Activated B cell treated with CpG ODN at 0.5 μM for 24 hours (primary cell): Measurements from ENCODE around the gene OR5C1. TPM values are rescaled to one million over a fixed set of nuclear protein-coding genes. Genes with fewer than 3 reads are reported as not detected.
A peak's percentile ranks its signal among the peaks of the same experiment; 100 is the strongest.

ENCODE experiments used
- ATAC-seq: fragments of 200-7000 bp; cut with Tn5 transposase; one replicate; pipeline ENCODE4 v1.10.0; 2021; ENCODE audit warnings: low read depth, mild to moderate bottlenecking, moderate library complexity
- CTCF ChIA-PET: fragments of 350-600 bp; sonication (Branson Sonifier 250); formaldehyde crosslinking; loops from one replicate; lab custom pipeline; 2021; ENCODE audit warnings: antibody characterized with exemption; lab: Charles Lee
- POLR2A ChIA-PET: fragments of 350-600 bp; sonication (Branson Sonifier 250); formaldehyde crosslinking; loops from one replicate; lab custom pipeline; 2021; ENCODE audit warnings: antibody characterized with exemption; lab: Charles Lee
- DNase-seq: peaks from one replicate; pipeline ENCODE4 v3.0.0; 2022
- H3K27ac Mint-ChIP-seq: one replicate; pipeline ENCODE4 v1.8.0; 2020; ENCODE audit warnings: mixed read lengths
- H3K27me3 Mint-ChIP-seq: one replicate; pipeline ENCODE4 v1.8.0; 2021; ENCODE audit warnings: mixed read lengths
- H3K36me3 Mint-ChIP-seq: one replicate; pipeline ENCODE4 v1.8.0; 2021; ENCODE audit warnings: low read depth, mixed read lengths
- H3K4me1 Mint-ChIP-seq: one replicate; pipeline ENCODE4 v1.8.0; 2021; ENCODE audit warnings: mixed read lengths
- H3K4me3 Mint-ChIP-seq: one replicate; pipeline ENCODE4 v1.8.0; 2020; ENCODE audit warnings: mild to moderate bottlenecking, mixed read lengths
- H3K9me3 Mint-ChIP-seq: one replicate; pipeline ENCODE4 v1.8.0; 2020; ENCODE audit warnings: mixed read lengths
- CTCF ChIP-seq: fragments of 200-600 bp; IDR thresholded peaks from one replicate; pipeline ENCODE4 v1.8.0; 2022; ENCODE audit warnings: antibody characterized with exemption, mild to moderate bottlenecking
- intact Hi-C: fragments of 100-400 bp; cut with micrococcal nuclease; formaldehyde crosslinking; loops from one replicate; pipeline ENCODE4 v1.15.1; 2024
- total RNA-seq: library from RNA; stranded (reverse); gene quantifications from 2 replicates; pipeline ENCODE4 v1.2.3, GENCODE V29; 2022

The OR5C1 gene
- total RNA-seq, 1 donor from 2014 or later, result not detected

DNA sequence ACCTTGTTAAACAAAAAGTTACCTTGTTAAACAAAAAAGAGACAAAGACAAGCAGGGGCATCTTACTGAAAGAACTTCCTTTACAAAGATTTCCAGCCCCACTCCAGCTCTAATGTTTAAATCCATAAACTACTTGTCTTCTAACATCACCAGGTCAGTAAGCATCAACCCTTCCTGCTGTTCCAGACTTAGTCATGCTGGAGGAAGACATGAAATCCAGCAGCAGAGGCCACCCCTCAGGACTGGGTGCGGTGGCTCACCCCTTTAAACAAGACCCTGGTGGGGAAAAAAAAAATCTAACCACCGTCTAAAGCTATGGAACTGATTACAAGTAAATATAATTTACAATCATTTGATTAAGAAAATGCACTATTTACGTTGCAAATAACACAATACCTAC lies 30.6 kb downstream of the OR5C1 start:
- Mint-ChIP-seq H3K36me3 (peaks cover 56% of the 10 kb centered on the region), H3K4me3 (no peak overlapping the region), H3K9me3 (no peaks in the 10 kb centered on the region), H3K4me1 (peaks cover 31% of the 10 kb centered on the region), H3K27me3 (no peaks in the 10 kb centered on the region), H3K27ac (no peak overlapping the region)
- ChIA-PET CTCF (interaction anchor here (0.7 kb wide), 1 partner anchor 1975 kb away, joined by 3 read pairs; no protein-coding TSS in a partner anchor), POLR2A (no interaction called here)
- no peak for DNase-seq
- no peak for ATAC-seq
- intact Hi-C loops, result no loop called here
- TF ChIP-seq CTCF, result no peak

DNA sequence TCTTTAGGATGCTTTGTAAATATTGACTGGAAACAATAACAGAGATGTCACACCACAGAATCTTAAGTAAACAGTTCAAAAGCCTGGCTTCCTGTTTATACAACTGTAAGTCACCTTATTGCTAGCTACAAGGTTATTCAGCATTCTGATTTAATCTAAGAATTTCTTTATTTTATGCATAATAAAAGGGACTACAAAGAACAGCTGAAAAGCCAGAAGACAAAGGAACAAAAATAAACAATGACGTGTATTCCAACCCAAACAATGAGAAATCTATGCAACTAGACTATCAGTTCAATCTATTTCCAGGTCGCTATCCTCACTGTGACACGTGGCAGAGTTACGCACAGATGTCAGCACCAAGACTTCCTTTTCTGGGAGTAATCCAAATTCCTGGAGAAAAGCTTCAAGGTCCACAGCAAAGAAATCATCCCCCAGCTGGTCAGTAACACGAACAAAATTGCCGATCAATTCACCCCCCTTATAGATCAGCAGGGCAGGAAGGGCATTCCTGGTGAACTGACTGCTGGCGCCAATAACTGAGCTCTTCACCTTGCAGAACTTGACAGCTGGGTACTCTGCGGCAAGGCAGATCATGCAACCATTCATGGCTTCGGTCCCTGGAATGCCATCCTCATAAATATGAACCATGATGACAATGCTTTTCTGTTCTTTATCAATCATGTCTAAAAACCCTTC lies 31.2 kb downstream of the OR5C1 start:
- H3K4me3 Mint-ChIP-seq, result no peak overlapping the region
- H3K27ac Mint-ChIP-seq, result no peak overlapping the region
- H3K4me1 Mint-ChIP-seq, result peaks cover 24% of the 10 kb centered on the region
- H3K9me3 Mint-ChIP-seq, result no peaks in the 10 kb centered on the region
- DNase-seq, result no peak
- ChIA-PET CTCF (interaction anchor here (0.7 kb wide), 1 partner anchor 1974 kb away, joined by 3 read pairs; no protein-coding TSS in a partner anchor), POLR2A (no interaction called here)
- intact Hi-C loops, result loop anchor here (10.0 kb wide), 1 partner anchor 175 kb away; no protein-coding TSS in a partner anchor
- TF ChIP-seq CTCF, result no peak
- no peaks in the 10 kb centered on the region for H3K27me3 Mint-ChIP-seq
- ATAC-seq, result no peak
- peaks cover 56% of the 10 kb centered on the region for H3K36me3 Mint-ChIP-seq

DNA sequence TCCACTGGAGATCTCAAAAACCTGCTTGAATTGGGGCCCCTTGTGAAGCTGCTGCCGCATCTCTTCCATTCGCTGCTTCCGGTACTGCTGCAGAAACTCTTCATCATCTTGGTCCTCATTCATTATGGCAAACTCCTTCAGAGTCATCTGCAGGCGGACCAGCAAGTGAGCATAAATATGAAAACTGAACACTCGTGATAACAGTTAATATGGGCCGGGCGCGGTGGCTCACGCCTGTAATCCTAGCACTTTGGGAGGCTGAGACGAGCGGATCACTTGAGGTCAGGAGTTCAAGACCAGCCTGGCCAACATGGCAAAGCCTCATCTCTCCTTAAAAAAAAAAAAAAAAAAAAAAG lies 31.7 kb downstream of the OR5C1 start:
- POLR2A ChIA-PET, result no interaction called here

GRCh38 chr9:122821278-122821943 lies 32.7 kb downstream of the OR5C1 start:
- intact Hi-C loops, result loop anchor here (10.0 kb wide), 1 partner anchor 173 kb away; no protein-coding TSS in a partner anchor
- Mint-ChIP-seq H3K4me3 (no peak overlapping the region), H3K27me3 (no peaks in the 10 kb centered on the region), H3K9me3 (no peaks in the 10 kb centered on the region), H3K4me1 (peaks cover 12% of the 10 kb centered on the region), H3K27ac (peak overlapping the region; percentile 27), H3K36me3 (peaks cover 55% of the 10 kb centered on the region)
- POLR2A ChIA-PET, result no interaction called here
- peak; percentile 71 for ATAC-seq
- DNase-seq, result no peak
- no peak for TF ChIP-seq CTCF
- CTCF ChIA-PET, result interaction anchor here (1.3 kb wide), 1 partner anchor 697 kb away, joined by 3 read pairs; no protein-coding TSS in a partner anchor

More for the DNA sequence above, 31.7 kb downstream of the OR5C1 start:
- H3K27ac Mint-ChIP-seq, result no peak overlapping the region
- H3K27me3 Mint-ChIP-seq, result no peaks in the 10 kb centered on the region
- no peak for ATAC-seq
- no peak for DNase-seq
- H3K4me1 Mint-ChIP-seq, result peaks cover 22% of the 10 kb centered on the region
- no peak overlapping the region for H3K4me3 Mint-ChIP-seq
- no peak for TF ChIP-seq CTCF
- H3K9me3 Mint-ChIP-seq, result no peaks in the 10 kb centered on the region
- peaks cover 57% of the 10 kb centered on the region for H3K36me3 Mint-ChIP-seq
- CTCF ChIA-PET, result no interaction called here
- intact Hi-C loops, result loop anchor here (10.0 kb wide), 1 partner anchor 174 kb away; no protein-coding TSS in a partner anchor

DNA sequence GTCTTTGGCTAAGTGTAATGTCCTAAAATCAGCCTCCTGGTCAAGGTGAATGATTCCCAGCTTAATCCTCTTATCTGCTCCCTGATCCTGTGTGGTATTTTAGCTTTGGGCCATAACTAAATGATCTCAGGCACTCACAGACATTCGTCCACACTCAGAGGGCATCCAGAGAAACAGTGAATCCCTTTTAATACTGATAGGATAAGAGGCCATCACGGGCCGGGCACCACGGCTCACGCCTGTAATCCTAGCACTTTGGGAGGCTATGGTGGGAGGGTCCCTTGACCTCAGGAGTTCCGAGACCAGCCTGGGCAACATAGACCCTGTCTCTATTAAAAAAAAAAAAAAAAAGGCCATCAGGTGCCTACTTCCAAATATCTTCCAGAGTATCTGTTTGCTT lies 33.3 kb downstream of the OR5C1 start:
- no peaks in the 10 kb centered on the region for H3K9me3 Mint-ChIP-seq
- peaks cover 13% of the 10 kb centered on the region for H3K4me1 Mint-ChIP-seq
- ChIA-PET POLR2A (no interaction called here), CTCF (interaction anchor here (1.3 kb wide), 1 partner anchor 697 kb away, joined by 3 read pairs; no protein-coding TSS in a partner anchor)
- peaks cover 54% of the 10 kb centered on the region for H3K36me3 Mint-ChIP-seq
- no peaks in the 10 kb centered on the region for H3K27me3 Mint-ChIP-seq
- ATAC-seq (no peak), DNase-seq (no peak)
- intact Hi-C loops, result loop anchor here (10.0 kb wide), 1 partner anchor 173 kb away; no protein-coding TSS in a partner anchor
- no peak for TF ChIP-seq CTCF
- no peak overlapping the region for H3K27ac Mint-ChIP-seq
- no peak overlapping the region for H3K4me3 Mint-ChIP-seq
